Glutamatergic neuron (in vitro differentiated cells): ENCODE results near the gene PALD1. TPM values are rescaled to one million over a fixed set of nuclear protein-coding genes. Genes with fewer than 3 reads are reported as not detected.

Experiments used
- DNase-seq: peaks from one replicate; pipeline ENCODE4 v3.0.0; 2022
- H3K27ac Mint-ChIP-seq: one replicate; pipeline ENCODE4 v1.8.0; 2020; ENCODE audit warnings: mild to moderate bottlenecking, mixed read lengths, inconsistent platforms; ENCODE audit not compliant: unreplicated experiment
- H3K27me3 Mint-ChIP-seq: one replicate; pipeline ENCODE4 v1.8.0; 2020; ENCODE audit warnings: mild to moderate bottlenecking, moderate library complexity, mixed read lengths, inconsistent platforms; ENCODE audit not compliant: unreplicated experiment
- H3K36me3 Mint-ChIP-seq: one replicate; pipeline ENCODE4 v1.8.0; 2020; ENCODE audit warnings: mild to moderate bottlenecking, mixed read lengths, inconsistent platforms; ENCODE audit not compliant: unreplicated experiment
- H3K4me1 Mint-ChIP-seq: one replicate; pipeline ENCODE4 v1.8.0; 2020; ENCODE audit warnings: mild to moderate bottlenecking, low read depth, mixed read lengths, inconsistent platforms; ENCODE audit not compliant: unreplicated experiment
- H3K4me3 Mint-ChIP-seq: one replicate; pipeline ENCODE4 v1.8.0; 2020; ENCODE audit warnings: mild to moderate bottlenecking, mixed read lengths, inconsistent platforms; ENCODE audit not compliant: unreplicated experiment
- H3K9me3 Mint-ChIP-seq: one replicate; pipeline ENCODE4 v1.8.0; 2020; ENCODE audit warnings: mild to moderate bottlenecking, moderate library complexity, mixed read lengths, inconsistent platforms; ENCODE audit not compliant: unreplicated experiment
- total RNA-seq: library from RNA; stranded (reverse); fragmentation: NEBNext Ultra II Directional; extraction: Animal tissue kit (Norgen Biotek cat#: 25700); gene quantifications from one replicate; pipeline ENCODE4 v1.2.1, GENCODE V29; 2021; ENCODE audit not compliant: unreplicated experiment
- TF ChIP-seq, protein P1 (sequence below): fragments of 200-600 bp; sonication (generic); IDR thresholded peaks from one replicate; pipeline ENCODE4 v1.5.0; 2021; ENCODE audit not compliant: partially characterized antibody, unreplicated experiment

Gene PALD1
- total RNA-seq, 1 donor from 2014 or later: 15.5 TPM

DNA sequence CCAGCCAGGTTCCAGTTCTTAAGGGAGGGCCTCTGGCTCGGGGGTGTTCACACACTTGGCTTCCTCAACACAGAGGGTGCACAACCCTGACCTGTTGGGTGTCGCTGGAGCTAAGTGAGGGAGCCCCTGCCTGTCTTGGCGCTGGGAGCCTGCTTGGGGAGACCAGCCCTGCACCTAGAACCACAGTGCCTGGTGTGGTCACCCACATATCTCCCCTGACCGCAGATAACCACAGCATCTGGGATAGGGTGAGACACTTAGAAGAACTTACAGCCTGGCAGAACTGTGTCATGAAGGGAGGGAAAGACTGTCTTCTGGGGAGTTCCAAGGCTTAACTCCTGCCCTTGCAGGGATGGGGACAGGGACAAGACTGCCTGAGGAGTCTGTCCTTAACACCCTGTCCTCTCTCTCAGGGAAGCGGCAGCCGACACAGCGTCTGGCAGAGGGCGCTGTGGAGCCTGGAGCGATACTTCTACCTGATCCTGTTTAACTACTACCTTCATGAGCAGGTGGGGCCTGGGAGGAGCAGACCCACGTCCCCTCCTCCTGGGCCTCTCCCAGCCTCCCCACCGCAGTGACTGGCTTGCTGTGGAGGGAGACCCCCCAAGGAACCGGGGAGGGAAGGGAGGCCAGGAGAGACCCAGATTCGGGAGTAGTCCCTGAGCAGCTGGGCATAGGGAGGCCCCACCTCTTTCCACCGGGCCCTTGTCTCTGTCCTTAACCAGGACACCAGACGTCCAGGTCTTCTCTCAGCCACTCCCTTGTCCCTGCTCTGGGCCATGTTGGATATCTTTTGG is 59.0 kb downstream of the PALD1 start:
- Mint-ChIP-seq H3K36me3 (no peaks in the 10 kb centered on the region), H3K27me3 (peaks cover 6% of the 10 kb centered on the region), H3K4me3 (no peak overlapping the region), H3K9me3 (peaks cover 2% of the 10 kb centered on the region), H3K27ac (no peak overlapping the region), H3K4me1 (peaks cover 3% of the 10 kb centered on the region)
- DNase-seq: peak; percentile 65
- TF ChIP-seq, protein P1, sequence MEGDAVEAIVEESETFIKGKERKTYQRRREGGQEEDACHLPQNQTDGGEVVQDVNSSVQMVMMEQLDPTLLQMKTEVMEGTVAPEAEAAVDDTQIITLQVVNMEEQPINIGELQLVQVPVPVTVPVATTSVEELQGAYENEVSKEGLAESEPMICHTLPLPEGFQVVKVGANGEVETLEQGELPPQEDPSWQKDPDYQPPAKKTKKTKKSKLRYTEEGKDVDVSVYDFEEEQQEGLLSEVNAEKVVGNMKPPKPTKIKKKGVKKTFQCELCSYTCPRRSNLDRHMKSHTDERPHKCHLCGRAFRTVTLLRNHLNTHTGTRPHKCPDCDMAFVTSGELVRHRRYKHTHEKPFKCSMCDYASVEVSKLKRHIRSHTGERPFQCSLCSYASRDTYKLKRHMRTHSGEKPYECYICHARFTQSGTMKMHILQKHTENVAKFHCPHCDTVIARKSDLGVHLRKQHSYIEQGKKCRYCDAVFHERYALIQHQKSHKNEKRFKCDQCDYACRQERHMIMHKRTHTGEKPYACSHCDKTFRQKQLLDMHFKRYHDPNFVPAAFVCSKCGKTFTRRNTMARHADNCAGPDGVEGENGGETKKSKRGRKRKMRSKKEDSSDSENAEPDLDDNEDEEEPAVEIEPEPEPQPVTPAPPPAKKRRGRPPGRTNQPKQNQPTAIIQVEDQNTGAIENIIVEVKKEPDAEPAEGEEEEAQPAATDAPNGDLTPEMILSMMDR: peak; percentile 29

DNA sequence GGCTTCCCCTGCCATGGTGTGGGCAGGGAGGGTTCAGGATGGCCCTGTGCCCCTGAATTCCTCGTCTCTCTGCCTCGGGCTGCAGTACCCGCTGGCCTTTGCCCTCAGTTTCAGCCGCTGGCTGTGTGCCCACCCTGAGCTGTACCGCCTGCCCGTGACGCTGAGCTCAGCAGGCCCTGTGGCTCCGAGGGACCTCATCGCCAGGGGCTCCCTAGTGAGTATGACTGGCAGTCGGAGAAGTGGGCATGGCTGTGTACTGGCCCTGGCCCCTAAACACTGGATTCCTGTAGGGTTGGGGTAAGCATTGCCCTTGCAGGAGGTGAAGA is 59.6 kb downstream of the PALD1 start:
- TF ChIP-seq, protein P1: no peak
- peaks cover 3% of the 10 kb centered on the region for H3K4me1 Mint-ChIP-seq
- H3K36me3 Mint-ChIP-seq: no peaks in the 10 kb centered on the region
- no peak for DNase-seq
- H3K27ac Mint-ChIP-seq: no peak overlapping the region
- H3K27me3 Mint-ChIP-seq: peaks cover 6% of the 10 kb centered on the region
- peaks cover 2% of the 10 kb centered on the region for H3K9me3 Mint-ChIP-seq
- H3K4me3 Mint-ChIP-seq: no peak overlapping the region

- Mint-ChIP-seq H3K4me1 (peaks cover 4% of the 10 kb centered on the region), H3K4me3 (no peak overlapping the region), H3K27me3 (peaks cover 6% of the 10 kb centered on the region), H3K9me3 (peaks cover 2% of the 10 kb centered on the region), H3K27ac (no peak overlapping the region), H3K36me3 (no peaks in the 10 kb centered on the region)
- no peak for DNase-seq
- TF ChIP-seq, protein P1: no peak
Observed at GRCh38 chr10:70538731-70539338, 60.3 kb downstream of the PALD1 start.

GRCh38 chr10:70539471-70539870 is 60.9 kb downstream of the PALD1 start:
- TF ChIP-seq, protein P1: no peak
- DNase-seq: no peak
- Mint-ChIP-seq H3K27me3 (peaks cover 3% of the 10 kb centered on the region), H3K36me3 (no peaks in the 10 kb centered on the region), H3K4me1 (peaks cover 10% of the 10 kb centered on the region), H3K27ac (no peak overlapping the region), H3K9me3 (peaks cover 2% of the 10 kb centered on the region), H3K4me3 (no peak overlapping the region)
